Measurements from ENCODE around the gene ANKS1A.

ANKS1A gene

GRCh38 chr6:35053701-35054100 is 164.6 kb downstream of the ANKS1A start:
- TF ChIP-seq, protein P1, sequence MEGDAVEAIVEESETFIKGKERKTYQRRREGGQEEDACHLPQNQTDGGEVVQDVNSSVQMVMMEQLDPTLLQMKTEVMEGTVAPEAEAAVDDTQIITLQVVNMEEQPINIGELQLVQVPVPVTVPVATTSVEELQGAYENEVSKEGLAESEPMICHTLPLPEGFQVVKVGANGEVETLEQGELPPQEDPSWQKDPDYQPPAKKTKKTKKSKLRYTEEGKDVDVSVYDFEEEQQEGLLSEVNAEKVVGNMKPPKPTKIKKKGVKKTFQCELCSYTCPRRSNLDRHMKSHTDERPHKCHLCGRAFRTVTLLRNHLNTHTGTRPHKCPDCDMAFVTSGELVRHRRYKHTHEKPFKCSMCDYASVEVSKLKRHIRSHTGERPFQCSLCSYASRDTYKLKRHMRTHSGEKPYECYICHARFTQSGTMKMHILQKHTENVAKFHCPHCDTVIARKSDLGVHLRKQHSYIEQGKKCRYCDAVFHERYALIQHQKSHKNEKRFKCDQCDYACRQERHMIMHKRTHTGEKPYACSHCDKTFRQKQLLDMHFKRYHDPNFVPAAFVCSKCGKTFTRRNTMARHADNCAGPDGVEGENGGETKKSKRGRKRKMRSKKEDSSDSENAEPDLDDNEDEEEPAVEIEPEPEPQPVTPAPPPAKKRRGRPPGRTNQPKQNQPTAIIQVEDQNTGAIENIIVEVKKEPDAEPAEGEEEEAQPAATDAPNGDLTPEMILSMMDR (IDR thresholded peaks at IDR 0.05; ENCODE audit: low read depth, low read length): no peak
- H3K4me3 ChIP-seq (ENCODE audit: low read depth, low read length): no peak overlapping the region
- in situ Hi-C loops (cut with HindIII; ENCODE audit: low sequenced_read_pairs): no loop called here
- DNase-seq (ENCODE audit: low read depth, low spot score): no peak

- in situ Hi-C loops (cut with HindIII; ENCODE audit: low sequenced_read_pairs): no loop called here
- TF ChIP-seq, protein P1 (IDR thresholded peaks at IDR 0.05; ENCODE audit: low read depth, low read length): no peak
- DNase-seq (ENCODE audit: low read depth, low spot score): no peak
- H3K4me3 ChIP-seq (ENCODE audit: low read depth, low read length): no peak overlapping the region
Measured at GRCh38 chr6:35054106-35054742, 165.2 kb downstream of the ANKS1A start.

GRCh38 chr6:35054743-35055130 is 165.7 kb downstream of the ANKS1A start:
- no peak overlapping the region for H3K4me3 ChIP-seq (ENCODE audit: low read depth, low read length)
- in situ Hi-C loops (cut with HindIII; ENCODE audit: low sequenced_read_pairs): no loop called here
- TF ChIP-seq, protein P1 (IDR thresholded peaks at IDR 0.05; ENCODE audit: low read depth, low read length): no peak
- no peak for DNase-seq (ENCODE audit: low read depth, low spot score)

DNA sequence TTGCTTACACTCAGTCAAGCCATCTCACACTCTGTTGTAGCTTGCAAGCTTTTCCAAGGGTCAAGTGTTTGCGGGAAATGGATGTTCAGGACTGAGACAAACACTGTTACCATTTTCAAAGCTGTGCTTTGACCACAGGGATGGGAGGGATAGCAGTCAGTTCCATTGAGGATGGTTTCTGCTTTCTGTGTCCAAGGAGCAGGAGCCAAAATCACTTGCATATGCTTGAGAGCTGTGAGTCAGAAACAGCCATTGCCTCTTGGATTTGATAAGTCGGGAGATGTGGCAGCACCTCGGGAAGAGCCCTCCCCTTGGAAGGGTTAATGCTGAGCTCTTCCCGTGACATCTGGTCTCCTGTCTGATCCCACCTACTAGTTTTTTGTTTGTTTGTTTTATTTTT is 166.8 kb downstream of the ANKS1A start:
- TF ChIP-seq, protein P1 (IDR thresholded peaks at IDR 0.05; ENCODE audit: low read depth, low read length): no peak
- no peak overlapping the region for H3K4me3 ChIP-seq (ENCODE audit: low read depth, low read length)
- DNase-seq (ENCODE audit: low read depth, low spot score): no peak
- in situ Hi-C loops (cut with HindIII; ENCODE audit: low sequenced_read_pairs): no loop called here

- no peak overlapping the region for H3K4me3 ChIP-seq (ENCODE audit: low read depth, low read length)
- in situ Hi-C loops (cut with HindIII; ENCODE audit: low sequenced_read_pairs): no loop called here
- no peak for DNase-seq (ENCODE audit: low read depth, low spot score)
- TF ChIP-seq, protein P1 (IDR thresholded peaks at IDR 0.05; ENCODE audit: low read depth, low read length): no peak
Measured at GRCh38 chr6:35056952-35057351, 167.9 kb downstream of the ANKS1A start.

DNA sequence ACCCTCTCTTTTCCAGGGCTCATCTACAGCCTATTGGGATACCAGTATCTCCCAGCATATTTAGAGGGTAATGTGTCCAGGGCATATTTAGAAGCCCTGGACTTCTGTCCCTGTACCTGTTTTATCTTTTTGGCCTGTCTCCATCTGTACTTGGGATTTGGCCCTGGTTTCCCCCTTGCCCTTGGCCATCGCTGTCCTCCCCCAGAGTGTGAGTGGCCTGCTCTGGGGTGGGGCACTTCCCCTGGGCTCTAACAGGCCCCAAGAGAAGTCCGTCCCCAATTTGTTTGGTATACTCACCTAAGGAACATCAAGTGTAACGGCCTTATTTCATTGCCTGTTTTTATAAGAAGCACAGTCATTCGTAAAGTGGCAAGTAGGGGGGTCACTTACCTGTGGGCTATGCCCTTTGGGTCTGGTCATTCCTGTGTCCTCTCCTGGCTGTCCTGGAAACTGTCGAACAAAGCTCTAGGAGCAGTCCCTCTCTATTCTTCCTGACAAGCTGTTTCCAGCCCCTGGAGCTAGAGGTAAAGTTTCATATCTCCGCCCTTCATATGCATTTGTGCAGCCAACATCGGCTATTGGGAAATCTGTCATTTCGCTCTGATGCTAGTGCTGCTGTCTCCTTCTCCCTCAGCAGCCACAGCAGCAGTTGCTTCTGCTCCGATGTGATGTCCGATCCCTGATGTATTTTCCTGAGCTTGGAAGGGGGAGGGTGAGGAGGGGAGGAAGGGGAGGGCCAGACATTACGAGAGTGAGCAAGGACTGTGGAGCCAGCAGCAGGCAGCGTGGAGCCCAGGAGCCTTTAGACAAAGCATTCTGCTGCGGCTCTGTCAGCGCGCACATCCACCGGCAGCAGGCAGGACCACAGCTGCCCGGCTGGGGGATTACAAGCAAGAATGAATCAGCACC is 168.6 kb downstream of the ANKS1A start:
- H3K4me3 ChIP-seq (ENCODE audit: low read depth, low read length): no peak overlapping the region
- DNase-seq (ENCODE audit: low read depth, low spot score): no peak
- in situ Hi-C loops (cut with HindIII; ENCODE audit: low sequenced_read_pairs): no loop called here

More for the DNA sequence above, 168.6 kb downstream of the ANKS1A start:
- TF ChIP-seq, protein P1 (IDR thresholded peaks at IDR 0.05; ENCODE audit: low read depth, low read length): no peak

Data from astrocyte of the spinal cord (primary cell).